Measurements from ENCODE around the gene STKLD1.

The STKLD1 gene

DNA sequence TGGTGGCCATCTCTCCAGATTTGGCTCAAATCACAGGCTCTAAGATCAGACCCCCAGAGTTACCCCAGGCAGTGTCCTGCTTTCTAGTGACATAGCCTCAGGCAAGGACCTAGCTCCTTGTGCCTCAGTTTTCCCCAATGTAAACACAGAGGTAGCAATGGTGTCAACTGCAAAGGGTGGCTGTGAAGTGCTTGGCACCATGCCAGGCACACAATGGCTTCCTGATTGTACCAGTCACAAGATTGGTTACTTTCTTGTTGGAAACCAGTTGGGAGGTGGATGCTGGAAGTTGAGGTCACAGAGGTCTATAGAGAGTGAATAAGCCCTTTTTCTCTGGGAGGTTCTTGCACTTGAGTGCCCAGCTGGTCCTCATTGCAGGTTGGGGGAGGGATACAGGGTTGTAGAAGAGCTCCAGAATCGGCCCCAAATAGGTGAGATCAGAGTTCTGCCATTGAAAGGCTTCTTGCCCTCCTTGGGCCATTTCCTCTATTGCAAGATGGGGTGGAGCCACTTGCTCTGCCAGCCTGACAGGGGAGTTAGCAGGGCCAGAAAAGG is 2.3 kb downstream of the STKLD1 start:
- peaks cover 23% of the 10 kb centered on the region for H3K4me1 ChIP-seq (ENCODE audit: control insufficient read depth, low read length)
- no peak overlapping the region for H3K4me3 ChIP-seq (ENCODE audit: low read length)
- H3K9me2 ChIP-seq (replicated peaks; ENCODE audit: control insufficient read depth, low read length), result no peaks in the 10 kb centered on the region
- H3K27ac ChIP-seq (ENCODE audit: low read depth, low read length), result no peak overlapping the region
- H3K36me3 ChIP-seq (ENCODE audit: control insufficient read depth, low read length), result peaks cover 9% of the 10 kb centered on the region
- peaks cover 6% of the 10 kb centered on the region; the same call in 1 of the 2 replicates for H4K20me1 ChIP-seq (ENCODE audit: control insufficient read depth, insufficient read depth, low read depth, low read length)
- H3F3A ChIP-seq (ENCODE audit: control insufficient read depth, insufficient read depth), result no peaks in the 10 kb centered on the region
- H3K9me3 ChIP-seq (ENCODE audit: control insufficient read depth, insufficient read depth, low read length), result peaks cover 10% of the 10 kb centered on the region; the same call in 1 of the 2 replicates
- peaks cover 24% of the 10 kb centered on the region for H3K79me2 ChIP-seq (ENCODE audit: control insufficient read depth, low read length)
- no peak overlapping the region for H3K4me2 ChIP-seq (ENCODE audit: low read length)
- H3K27me3 ChIP-seq (ENCODE audit: control insufficient read depth, low read length), result peaks cover 5% of the 10 kb centered on the region; the same call in 1 of the 2 replicates
- TF ChIP-seq EZH2phosphoT487 (IDR thresholded peaks at IDR 0.05; ENCODE audit: borderline replicate concordance, low read length), result no peak
- TF ChIP-seq, protein P1, sequence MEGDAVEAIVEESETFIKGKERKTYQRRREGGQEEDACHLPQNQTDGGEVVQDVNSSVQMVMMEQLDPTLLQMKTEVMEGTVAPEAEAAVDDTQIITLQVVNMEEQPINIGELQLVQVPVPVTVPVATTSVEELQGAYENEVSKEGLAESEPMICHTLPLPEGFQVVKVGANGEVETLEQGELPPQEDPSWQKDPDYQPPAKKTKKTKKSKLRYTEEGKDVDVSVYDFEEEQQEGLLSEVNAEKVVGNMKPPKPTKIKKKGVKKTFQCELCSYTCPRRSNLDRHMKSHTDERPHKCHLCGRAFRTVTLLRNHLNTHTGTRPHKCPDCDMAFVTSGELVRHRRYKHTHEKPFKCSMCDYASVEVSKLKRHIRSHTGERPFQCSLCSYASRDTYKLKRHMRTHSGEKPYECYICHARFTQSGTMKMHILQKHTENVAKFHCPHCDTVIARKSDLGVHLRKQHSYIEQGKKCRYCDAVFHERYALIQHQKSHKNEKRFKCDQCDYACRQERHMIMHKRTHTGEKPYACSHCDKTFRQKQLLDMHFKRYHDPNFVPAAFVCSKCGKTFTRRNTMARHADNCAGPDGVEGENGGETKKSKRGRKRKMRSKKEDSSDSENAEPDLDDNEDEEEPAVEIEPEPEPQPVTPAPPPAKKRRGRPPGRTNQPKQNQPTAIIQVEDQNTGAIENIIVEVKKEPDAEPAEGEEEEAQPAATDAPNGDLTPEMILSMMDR (IDR thresholded peaks at IDR 0.05; ENCODE audit: low read depth, low read length, poor library complexity, severe bottlenecking), result no peak

DNA sequence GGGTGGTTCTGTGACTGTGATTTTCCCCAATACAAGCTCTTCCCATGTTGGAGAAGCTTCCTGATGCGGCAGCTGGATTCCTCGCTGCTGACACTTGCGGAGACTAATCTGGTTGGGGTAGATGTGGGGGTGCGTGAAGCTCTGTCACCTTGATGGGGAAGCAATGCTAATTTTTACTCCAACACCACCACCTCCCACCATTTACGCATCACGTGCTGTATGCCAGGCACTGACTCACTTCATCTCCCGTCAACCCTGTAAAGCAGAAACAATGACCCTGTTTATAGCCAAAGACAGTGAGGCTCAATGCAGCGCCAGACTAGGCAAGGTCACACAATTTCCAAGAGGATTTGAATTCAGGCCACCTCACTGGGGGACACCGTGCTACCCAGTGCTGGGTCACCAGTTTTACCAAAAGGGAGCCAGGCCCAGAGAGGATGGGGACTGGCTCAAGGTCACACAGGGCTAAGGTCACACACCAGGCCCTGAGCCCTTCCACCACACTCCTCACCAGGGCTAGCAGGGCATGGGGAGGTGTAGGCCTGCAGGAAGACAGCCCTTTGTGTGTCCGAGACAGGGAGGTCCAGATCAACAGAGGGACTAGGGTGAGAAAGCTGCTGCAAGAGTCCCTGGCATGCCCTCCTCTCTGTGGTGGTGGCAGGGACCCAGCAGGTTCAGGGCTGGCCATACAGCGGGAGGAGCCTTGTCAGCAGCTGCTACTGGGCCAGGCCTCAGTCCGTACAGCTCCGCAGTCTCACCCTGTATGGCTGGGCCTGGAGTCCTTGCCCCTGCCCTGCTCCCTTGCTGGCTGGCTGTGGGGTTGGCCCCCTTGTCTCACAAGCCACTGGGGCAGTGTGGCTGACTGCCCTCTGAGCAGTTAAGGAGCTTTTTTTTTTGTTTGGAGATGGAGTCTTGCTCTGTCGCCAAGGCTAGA is 3.3 kb downstream of the STKLD1 start:
- no peak overlapping the region for H3K4me3 ChIP-seq (ENCODE audit: low read length)
- H3K9me2 ChIP-seq (replicated peaks; ENCODE audit: control insufficient read depth, low read length), result no peaks in the 10 kb centered on the region
- H3K4me1 ChIP-seq (ENCODE audit: control insufficient read depth, low read length), result peaks cover 18% of the 10 kb centered on the region
- H3K36me3 ChIP-seq (ENCODE audit: control insufficient read depth, low read length), result peaks cover 4% of the 10 kb centered on the region; the same call in 1 of the 2 replicates
- H4K20me1 ChIP-seq (ENCODE audit: control insufficient read depth, insufficient read depth, low read depth, low read length), result peaks cover 6% of the 10 kb centered on the region; the same call in 1 of the 2 replicates
- TF ChIP-seq, protein P1 (IDR thresholded peaks at IDR 0.05; ENCODE audit: low read depth, low read length, poor library complexity, severe bottlenecking), result no peak
- no peak for TF ChIP-seq EZH2phosphoT487 (IDR thresholded peaks at IDR 0.05; ENCODE audit: borderline replicate concordance, low read length)
- H3K79me2 ChIP-seq (ENCODE audit: control insufficient read depth, low read length), result peaks cover 15% of the 10 kb centered on the region
- no peak overlapping the region for H3K4me2 ChIP-seq (ENCODE audit: low read length)
- peaks cover 10% of the 10 kb centered on the region; the same call in 1 of the 2 replicates for H3K9me3 ChIP-seq (ENCODE audit: control insufficient read depth, insufficient read depth, low read length)
- no peaks in the 10 kb centered on the region for H3F3A ChIP-seq (ENCODE audit: control insufficient read depth, insufficient read depth)
- H3K27me3 ChIP-seq (ENCODE audit: control insufficient read depth, low read length), result peaks cover 5% of the 10 kb centered on the region; the same call in 1 of the 2 replicates
- H3K27ac ChIP-seq (ENCODE audit: low read depth, low read length), result no peak overlapping the region

DNA sequence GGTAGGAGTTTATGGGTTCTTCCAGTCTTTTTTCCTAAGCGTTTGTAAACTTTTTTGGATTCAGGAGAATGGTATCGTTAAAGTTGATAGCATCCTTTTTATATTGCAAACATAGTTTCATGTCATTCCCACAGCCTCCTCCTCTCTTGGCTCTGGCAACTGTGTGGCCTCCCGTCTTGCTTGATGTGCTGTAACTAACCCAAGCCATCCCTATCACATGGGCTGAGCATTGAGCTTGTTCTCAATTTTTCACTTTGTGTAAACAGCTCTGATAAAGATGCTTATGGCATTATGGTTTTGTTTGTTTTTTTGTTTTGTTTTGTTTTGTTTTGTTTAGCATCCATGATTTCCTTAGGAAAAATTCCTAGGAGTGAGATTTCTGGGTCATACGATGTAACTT is 4.6 kb downstream of the STKLD1 start:
- H3K9me3 ChIP-seq (ENCODE audit: control insufficient read depth, insufficient read depth, low read length), result peaks cover 10% of the 10 kb centered on the region; the same call in 1 of the 2 replicates
- no peak overlapping the region for H3K27ac ChIP-seq (ENCODE audit: low read depth, low read length)
- H3F3A ChIP-seq (ENCODE audit: control insufficient read depth, insufficient read depth), result no peaks in the 10 kb centered on the region
- peaks cover 15% of the 10 kb centered on the region for H3K4me1 ChIP-seq (ENCODE audit: control insufficient read depth, low read length)
- TF ChIP-seq, protein P1 (IDR thresholded peaks at IDR 0.05; ENCODE audit: low read depth, low read length, poor library complexity, severe bottlenecking), result no peak
- TF ChIP-seq EZH2phosphoT487 (IDR thresholded peaks at IDR 0.05; ENCODE audit: borderline replicate concordance, low read length), result no peak
- no peak overlapping the region for H3K4me3 ChIP-seq (ENCODE audit: low read length)
- peaks cover under 1% of the 10 kb centered on the region; the same call in 1 of the 2 replicates for H3K36me3 ChIP-seq (ENCODE audit: control insufficient read depth, low read length)
- no peaks in the 10 kb centered on the region for H4K20me1 ChIP-seq (ENCODE audit: control insufficient read depth, insufficient read depth, low read depth, low read length)
- no peak overlapping the region for H3K4me2 ChIP-seq (ENCODE audit: low read length)
- H3K27me3 ChIP-seq (ENCODE audit: control insufficient read depth, low read length), result peaks cover 5% of the 10 kb centered on the region; the same call in 1 of the 2 replicates
- H3K9me2 ChIP-seq (replicated peaks; ENCODE audit: control insufficient read depth, low read length), result no peaks in the 10 kb centered on the region
- peaks cover 1% of the 10 kb centered on the region for H3K79me2 ChIP-seq (ENCODE audit: control insufficient read depth, low read length)
